ENCODE data around the gene MCTP1.
"Not testable (repeated sequence)": the region's sequence is repeated elsewhere in the genome, so short reads cannot be mapped to it uniquely, and the experiment has no call there.

Gene MCTP1

DNA sequence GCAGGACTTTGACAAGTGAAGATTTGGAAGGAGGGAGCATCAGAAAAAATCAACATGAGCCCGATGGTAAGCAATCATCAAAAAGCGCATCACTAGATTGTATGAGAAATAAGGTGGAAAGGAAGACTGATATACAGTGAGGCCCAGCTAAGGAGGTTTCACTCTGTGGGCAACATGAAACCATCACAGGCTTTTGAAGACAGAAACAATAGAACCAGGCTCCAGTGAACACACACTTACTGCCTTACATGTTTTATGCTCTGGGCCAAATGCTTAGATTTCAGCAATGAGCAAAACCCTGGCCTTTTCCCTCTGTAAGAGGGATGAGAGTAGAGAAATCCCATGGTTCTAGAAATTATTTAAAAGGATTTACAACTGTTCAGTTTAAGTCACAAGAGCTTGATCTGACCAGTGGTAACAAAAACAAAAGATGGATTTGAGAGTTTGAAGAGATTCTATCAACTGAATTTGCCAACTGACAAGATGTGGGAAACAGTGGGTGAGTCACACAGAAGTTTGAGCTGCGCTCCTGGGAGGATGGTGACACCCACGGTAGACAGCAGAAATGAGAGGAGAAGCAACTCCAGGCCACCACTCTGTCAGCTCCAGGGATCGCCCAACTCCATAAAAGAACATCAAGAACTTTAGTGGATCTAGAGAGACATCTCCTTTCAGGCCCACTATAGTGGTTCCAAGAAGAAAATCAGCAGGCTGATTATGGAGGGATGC, 261.8 kb downstream of the MCTP1 start:
- peak; percentile 3 for DNase-seq

DNA sequence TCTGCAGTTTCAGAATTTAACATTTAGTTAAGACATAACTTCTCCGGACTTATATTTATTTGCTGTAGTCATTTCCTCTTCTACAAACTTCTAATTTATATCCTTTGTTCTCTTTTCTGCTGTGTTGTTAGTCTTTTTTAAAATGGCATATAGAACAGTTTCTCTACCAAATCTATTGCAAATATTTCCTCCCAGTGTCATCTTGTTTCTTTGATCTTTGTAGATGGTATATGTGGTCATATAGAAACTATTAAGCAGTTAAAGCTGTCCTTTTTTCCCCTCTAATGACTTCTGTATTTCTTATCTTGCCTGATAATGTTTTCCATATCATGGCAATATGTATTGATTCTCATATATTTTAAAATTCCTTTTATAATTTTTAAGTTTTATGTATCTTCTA, 264.5 kb downstream of the MCTP1 start:
- DNase-seq = no peak

DNA sequence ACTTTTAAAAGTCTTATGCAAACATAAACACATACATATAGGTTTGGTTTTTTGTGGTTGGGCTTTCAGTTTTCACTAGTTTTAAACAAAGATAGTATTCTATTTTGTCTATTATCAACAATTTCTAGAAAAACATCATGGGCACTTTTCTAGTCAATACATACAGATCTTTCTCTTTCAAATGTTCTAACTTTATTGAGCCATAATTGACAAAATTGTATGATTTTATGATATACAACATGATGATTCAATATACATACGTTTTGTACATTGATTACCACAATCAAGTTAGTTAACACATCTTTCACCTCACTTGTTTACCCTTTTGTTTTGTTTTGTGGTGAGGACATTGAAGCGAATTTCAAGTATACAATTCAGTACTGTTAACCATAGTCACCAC, 265.9 kb downstream of the MCTP1 start:
- no peak for DNase-seq

DNA sequence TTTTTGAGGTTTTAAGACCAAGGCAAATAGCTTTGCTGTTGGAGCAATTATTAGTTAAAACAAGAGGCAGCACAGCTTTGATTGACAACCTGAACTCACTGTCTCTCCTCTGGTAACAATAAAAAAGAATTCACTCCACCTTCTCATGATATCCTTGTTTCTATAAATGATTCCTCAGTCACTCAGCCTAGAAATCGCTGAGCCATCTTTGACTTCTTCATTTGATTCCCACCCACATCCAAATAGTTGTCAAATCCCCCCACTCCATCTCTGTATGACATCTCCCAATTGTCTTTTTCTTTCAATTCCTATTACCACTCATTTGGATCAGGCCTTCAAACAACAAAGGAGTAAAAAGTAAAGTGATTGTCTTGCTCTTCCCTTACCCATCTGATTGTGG, 266.4 kb downstream of the MCTP1 start:
- DNase-seq = no peak

DNA sequence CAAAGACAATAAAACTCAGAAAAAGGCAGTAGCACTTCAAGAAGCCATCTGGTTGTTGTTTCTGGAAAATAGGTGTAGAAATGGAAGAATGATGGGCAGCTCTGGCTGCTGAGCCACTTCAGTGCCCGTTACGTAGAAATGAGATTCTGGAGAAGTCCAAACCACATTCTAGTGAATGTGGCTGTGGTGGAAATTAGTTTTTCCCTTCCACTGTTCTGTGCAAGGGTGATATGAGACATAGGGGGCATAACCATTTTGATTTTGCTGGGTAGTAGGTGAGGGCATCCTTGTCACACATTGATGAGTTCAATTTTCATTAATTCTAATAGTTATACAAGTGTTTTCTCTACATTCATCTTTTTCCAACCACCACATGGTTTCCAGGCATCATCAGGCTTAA, 275.1 kb downstream of the MCTP1 start:
- no peak for DNase-seq

DNA sequence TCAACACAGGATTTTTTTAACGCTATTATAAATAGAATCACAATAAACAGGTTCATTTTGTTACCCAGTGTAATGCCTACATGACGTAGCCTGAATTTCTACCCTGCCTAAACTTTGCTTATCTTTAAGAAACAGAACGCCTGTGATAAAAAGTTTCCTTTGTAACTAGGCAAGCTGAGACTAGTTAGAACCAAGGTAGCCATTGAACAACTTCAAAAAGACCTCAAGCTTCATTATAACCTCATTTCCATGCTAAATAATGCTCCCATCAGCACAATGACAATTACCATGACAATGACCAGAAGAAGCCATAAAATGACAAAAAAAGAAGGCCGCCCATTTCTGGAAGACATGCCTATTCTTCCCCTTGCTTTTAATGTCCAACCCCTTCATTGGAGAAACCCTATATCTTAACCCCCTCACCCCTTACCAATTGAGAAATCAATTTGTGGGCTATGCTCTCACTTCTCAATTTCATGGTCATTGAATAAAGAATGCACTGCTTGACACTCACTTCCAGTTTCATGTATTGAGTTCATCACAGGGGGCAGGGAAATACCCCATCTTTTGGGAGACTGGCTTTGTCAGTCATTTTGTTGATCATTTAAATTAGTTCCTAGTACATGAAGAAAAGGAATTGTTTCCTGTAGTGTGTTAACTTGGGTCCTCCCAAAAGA, 276.8 kb downstream of the MCTP1 start:
- no peak for DNase-seq

DNA sequence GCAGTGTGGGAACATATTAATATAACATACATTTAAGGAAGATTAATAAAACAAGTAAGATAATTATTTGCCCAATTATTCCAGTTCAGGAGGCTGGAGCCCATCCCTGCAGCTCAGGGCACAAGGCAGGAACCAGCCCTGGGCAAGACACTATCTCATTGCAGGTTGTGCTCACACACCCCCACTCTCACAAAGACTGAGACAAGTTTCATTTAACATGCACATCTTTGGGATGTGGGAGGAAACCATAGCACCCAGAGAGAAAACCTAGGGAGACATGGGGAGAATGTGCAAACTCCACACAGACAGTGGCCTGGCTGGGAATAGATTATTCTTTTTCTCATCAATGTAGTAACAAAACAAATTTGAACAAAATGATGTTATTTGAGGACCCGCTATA, 279.1 kb downstream of the MCTP1 start:
- DNase-seq = no peak

DNA sequence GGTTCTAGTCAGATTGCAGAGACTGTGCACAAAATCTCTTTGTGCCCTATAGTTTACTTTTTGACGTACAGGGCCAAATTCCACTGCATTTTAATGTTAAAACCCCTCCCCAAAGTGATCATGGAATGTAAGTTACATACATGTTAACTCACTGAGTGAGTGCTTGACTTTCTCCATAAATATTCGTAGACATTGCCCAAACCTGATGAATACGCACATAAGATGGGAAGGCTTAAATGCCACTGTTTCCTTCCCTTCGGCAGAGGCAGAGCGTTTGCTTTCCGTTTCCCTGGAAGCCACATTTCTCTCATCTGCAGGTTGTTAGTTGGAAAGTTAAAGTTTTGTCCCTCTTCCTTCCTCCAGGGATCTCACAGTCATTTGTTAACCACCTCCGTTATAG, 286.2 kb downstream of the MCTP1 start:
- no peak for DNase-seq

DNA sequence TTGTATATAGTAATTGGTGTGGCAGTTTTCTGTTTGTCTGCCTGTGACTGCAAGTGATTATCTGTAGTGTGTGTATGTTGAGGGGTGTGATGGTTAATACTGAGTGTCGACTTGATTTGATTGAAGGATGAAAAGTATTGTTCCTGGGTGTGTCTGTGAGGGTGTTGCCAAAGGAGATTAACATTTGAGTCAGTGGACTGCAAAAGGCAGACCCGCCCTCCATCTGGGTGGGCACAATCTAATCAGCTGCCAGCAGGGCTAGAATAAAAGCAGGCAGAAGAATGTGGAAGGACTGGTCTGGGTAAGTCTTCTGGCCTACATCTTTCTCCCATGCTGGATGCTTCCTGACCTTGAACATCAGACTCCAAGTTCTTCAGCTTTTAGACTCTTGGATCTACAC, 290.4 kb downstream of the MCTP1 start:
- DNase-seq = not testable (repeated sequence)

DNA sequence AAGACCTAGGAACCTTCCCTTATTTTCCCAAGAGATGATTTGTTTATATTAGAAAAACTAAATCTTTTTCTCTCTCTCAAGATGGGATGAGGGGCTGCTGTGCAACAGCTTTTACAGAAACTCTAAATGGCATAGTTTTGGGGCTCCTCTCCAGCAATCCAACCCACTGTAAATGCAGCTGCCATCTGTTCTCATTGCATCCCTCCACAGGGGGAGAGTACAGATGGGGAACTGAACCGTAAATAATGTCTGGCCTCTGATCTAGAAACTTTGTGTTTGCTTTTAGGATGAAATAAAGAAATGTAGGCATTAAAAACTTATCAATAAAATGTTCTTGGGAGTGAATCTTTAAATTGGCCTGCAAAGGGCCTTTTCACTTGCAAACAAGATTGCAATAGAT, 291.4 kb downstream of the MCTP1 start:
- no peak for DNase-seq

DNA sequence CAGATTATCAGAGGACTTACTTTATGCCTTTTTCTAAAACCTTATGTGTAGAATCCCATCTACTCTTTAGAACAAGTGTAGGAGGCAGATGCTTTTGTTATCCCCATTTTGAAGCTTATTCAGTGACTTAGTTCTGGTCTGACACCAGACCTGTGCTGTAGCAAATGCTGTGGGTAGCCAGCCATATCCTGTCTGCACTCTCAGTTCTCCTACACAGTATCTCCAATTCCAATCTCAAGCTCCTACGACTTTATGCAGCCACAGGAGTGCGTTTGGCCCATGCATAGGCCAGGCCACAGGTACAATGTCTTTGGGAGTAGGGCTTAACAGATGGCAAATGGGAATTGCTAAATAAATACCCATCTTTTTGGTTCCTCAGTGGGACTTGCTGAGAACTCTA, 292.6 kb downstream of the MCTP1 start:
- no peak for DNase-seq

DNA sequence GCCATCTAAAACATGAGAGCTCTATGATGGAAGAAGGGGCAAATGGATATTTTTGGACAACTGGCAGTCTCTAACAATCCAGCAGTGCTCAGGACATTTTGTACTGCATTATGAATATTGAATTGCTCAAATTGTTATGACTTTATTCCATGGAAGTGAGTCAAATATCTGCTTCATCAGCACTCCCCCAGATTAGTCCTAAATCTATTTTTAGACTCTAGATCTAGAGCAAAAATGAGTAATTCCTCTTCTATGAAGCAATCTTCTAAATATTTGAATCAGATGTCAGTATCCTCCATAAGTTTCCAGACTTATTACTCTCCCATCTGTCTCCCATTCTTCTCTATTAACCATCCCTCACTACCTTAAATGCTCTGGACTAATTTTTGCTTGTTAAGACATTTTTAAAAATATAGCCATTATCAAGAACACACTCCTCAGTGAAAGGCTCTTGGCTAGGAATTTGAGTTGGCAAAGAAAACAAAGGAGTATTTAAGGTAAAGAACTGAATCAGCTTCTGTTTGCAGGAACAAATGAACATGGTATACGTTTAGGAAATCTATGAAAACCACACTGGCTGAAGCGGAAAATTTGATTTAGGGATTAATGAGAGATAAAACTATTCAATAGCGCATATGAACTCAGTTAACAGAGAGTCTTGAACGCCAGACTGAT, 300.9 kb downstream of the MCTP1 start:
- peak; percentile 61 for DNase-seq

DNA sequence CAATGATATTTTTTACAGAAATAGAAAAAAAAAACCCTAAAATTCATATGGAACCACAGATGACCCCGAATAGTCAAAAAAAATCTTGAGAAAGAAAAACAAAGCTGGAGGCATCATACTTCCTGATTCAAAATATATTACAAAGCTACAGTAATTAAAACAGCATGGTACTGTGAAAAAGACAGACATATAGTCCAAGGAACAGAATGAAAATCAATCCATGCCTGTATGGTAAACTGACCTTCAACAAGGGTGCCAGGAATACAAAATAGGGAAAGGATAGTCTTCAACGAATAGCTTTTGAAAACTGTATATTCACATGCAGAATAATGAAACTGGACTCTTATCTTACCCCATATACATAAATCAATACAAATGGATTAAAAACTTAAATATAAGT, 307.5 kb downstream of the MCTP1 start:
- DNase-seq = no peak

DNA sequence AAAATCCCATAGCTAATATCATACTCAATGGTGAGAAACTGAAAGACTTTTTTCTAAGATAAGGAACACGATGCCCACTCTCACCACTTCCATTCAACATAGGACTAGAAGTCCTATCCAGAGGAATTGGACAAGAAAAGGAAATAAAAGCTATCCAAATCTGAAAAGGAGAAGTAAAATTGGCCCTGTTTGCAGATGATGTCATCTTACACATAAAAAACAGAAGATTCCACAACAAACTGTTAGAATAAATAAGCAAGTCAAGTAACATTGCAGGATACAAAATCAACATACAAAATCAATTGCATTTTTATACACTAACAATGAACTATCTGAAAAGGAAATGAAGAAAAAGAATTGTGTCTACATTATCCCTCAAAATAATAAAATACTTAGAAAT, 308.0 kb downstream of the MCTP1 start:
- DNase-seq = no peak

DNA sequence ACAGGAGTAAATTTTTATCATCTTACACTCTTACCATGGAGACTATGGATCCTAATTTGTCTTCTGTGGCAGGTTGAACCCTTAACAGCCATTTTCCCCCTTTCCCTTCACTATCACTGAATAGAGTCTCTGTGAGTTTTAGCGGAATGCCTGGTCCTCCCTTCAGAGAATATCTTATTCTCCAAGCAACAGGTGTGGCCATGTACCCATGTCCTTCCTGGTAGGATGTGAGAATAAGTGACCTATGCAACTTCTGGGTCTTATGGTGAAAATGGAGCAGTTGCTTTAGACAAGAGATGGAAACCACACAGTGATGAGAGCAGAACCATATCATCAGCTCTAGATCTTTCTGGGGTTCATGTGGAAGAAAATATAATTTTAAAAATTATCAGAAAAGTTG, 312.6 kb downstream of the MCTP1 start:
- DNase-seq = no peak

DNA sequence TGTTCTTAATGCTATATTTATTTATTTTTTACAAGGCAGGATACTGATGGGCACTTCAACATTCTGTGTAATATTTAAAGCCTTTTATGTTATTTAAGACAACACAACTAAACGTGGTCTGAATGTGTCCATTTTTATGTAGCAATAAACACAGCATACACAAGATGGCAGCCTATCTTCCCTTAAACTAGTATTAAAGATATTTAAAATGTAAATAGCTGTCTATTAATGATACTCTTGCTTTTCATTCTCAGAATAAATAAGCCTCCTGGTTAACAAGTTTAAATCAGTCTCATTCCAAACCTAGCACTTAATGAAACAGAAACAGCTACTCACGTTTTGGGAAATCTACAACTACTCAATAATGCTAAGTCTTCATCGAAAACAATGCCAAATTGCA, 315.7 kb downstream of the MCTP1 start:
- DNase-seq = no peak

DNA sequence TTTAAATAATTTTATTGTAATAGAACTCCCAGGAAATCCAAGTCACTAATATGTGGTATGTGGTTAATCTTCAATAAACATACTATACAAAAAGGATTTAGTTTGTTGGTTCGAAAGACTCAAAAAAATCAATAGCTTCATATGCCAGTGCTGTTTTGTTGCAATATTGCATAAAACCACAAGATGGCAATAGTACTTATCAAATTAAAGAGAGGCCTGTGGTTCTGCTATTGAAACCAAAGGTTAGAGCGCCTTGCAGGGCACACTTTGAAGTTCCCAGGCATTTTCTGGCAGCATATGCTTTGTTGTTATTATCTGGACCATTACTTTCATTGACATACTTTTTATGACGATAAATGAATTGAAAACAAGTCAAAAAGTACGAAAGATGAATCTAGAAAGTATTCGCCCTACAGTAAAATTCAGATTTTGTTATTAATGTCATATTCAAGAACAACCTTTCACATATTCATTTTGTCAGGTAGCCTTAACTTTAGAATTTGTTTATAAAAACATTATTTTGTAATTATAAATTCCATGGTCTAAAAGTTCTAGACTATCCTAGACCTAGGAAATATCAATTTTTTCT, 316.3 kb downstream of the MCTP1 start:
- DNase-seq = peak; percentile 57

DNA sequence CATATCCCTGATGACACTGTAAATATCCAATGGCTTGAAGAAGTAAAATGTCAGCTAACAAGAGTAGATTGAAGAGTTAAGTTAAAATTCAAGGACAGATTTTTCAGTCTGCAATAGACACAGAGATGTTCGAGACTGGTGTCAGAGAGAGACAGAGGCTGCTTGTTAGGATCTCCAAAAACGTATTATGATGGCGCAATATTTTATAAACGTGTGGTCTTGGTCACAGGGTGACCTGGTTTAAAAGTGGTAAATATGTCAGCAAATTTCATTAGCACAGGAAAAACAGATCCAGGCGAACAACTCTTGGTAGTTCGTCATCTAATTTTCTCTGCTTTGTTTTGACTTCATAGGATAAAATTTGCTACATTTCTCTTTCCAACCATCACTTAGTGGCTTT, 317.4 kb downstream of the MCTP1 start:
- no peak for DNase-seq

DNA sequence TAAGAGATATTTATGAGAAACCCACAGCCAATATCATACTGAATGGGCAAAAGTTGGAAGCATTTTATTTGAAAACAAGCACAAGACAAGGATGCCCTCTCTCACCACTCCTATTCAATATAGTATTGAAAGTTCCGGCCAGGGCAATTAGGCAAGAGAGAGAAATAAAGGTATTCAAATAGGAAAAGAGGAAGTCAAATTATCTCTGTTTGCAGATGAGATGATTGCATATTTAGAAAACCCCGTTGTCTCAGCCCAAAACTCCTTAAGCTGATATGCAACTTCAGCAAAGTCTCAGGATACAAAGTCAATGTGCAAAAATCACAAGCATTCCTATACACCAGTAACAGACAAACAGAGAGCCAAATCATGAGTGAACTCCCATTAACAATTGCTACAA, 325.6 kb downstream of the MCTP1 start:
- DNase-seq = not testable (repeated sequence)

DNA sequence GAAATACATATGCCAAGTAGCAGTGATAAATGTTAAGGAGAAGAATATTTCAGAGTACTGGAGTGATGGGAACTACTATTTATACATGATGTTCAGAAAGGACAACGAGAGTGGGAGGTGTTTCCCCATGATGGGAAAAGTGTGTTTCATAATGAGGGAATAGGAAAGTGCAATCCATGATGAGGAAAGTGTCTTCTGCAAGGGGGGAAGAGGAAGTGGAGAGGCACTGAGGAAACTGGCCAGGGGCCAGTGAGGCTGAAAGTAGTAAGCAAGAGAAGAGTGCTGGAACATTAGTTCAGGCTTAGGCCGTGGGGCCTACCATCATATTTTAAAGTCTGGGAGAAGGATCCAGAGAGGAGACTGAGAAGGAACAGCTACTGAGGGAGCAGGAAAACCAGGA, 339.2 kb downstream of the MCTP1 start:
- no peak for DNase-seq

DNA sequence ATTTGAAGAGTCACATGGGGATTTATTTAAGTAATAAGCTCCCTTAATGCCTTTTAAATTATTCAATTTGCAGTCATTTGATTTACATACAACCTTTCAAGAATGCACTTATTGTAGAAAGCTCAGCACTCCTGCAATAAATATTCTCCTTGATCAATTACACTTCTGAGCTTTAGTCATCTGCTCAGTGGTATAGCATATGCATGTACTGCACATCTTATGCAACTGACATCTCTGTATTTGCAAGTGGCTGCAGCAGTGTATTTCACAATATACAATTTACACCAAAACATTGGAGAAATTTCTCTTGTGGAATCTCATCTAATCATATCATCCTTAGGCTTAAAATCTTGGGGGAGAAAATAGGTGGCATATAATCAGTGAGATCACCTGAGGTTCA, 340.7 kb downstream of the MCTP1 start:
- no peak for DNase-seq

DNA sequence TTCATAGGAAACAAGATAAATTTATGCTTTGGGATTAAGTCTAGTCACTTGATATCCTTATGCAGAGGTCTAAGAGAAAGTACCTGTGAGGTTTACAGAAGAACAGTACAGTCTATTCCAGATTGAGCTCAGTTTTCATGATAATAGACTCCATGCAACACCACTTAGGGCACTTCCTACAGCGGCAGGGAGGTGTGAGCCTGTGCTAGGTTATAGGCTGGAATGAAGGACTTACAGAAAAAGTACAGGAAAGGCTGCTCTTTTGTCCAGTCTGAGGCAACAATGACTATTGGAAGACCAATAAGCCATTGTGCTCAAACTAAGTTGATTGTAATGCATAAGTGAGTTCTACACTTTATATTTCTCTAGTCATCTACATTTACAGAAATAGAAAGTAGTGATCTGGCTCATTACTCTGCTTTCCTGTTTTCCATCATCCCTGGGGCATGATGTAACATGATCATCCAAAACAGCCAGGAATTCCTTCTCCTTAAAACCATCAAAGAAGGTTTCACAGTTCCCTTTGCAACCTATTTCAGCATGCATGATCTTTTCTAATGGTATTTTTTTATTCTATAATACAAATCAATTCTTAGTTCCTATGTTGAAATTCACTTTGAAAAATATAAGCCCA, 343.7 kb downstream of the MCTP1 start:
- DNase-seq = no peak

DNA sequence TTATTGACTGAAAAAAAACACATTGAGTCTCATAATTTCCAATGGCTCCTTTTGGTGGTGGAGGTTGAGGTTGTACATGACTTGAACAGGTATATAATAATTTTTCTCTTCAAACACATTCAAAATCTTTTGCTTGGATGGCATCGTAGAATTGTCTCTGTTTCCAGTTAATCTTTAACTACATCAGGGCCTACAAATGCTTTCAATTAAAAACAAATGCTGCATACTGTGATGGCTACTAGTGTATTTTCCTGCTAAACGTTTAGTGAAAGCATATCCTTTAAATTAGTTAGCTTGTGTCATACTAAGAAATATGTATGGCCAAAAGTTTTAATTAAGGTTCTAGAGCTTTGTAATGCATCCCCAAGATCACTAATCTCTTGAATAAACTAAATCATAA, 352.6 kb downstream of the MCTP1 start:
- DNase-seq = no peak

DNA sequence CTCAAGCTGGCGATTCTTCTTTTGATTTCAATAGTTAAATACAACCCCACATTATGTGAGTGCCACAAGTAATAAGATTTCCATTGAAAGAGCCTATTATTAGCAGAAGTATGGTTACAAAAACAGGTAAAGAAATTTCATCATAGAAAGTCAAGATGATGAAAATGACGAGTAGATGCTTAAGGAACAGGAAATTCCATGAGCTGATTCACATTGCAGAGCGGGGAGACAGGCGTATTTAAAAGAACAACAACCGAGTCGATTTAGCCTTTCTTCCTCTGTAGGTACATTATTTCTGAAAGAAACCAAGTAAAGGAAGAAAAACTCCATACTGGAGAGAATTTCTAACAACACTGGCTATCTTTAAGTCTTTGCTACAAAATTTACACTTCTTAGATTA, 356.0 kb downstream of the MCTP1 start:
- DNase-seq = peak; percentile 4

Measured in EL (cell line).